ACC112 (cell line): ENCODE measurements around the gene ZNF396.

Experiments used
- H2AFZ ChIP-seq: fragments of 200-600 bp; sonication (generic); one replicate; pipeline ENCODE4 v1.6.0; 2017; ENCODE audit warnings: antibody characterized with exemption, low read length; ENCODE audit not compliant: unreplicated experiment
- H3K27ac ChIP-seq: fragments of 200-600 bp; sonication (generic); 2 replicates; pipeline ENCODE4 v1.5.1; 2014; ENCODE audit warnings: low read depth, mild to moderate bottlenecking, antibody characterized with exemption, low read length, moderate library complexity
- H3K27me3 ChIP-seq: fragments of 200-600 bp; sonication (generic); 2 replicates; pipeline ENCODE4 v1.6.1; 2014; ENCODE audit warnings: mild to moderate bottlenecking, antibody characterized with exemption, low read length, moderate library complexity, mixed read lengths; ENCODE audit not compliant: insufficient read depth
- H3K36me3 ChIP-seq: fragments of 200-600 bp; sonication (generic); 2 replicates; pipeline ENCODE4 v1.6.1; 2016; ENCODE audit warnings: mild to moderate bottlenecking, antibody characterized with exemption, low read length, moderate library complexity, mixed read lengths; ENCODE audit not compliant: insufficient read depth
- H3K4me1 ChIP-seq: fragments of 200-600 bp; sonication (generic); one replicate; pipeline ENCODE4 v1.6.1; 2016; ENCODE audit warnings: low read length, mixed read lengths; ENCODE audit not compliant: insufficient read depth, unreplicated experiment, control insufficient read depth
- H3K4me3 ChIP-seq: fragments of 200-600 bp; sonication (generic); 2 replicates; pipeline ENCODE4 v1.5.1; 2014; ENCODE audit warnings: mild to moderate bottlenecking, low read depth, low read length
- H3K79me2 ChIP-seq: fragments of 200-600 bp; sonication (generic); one replicate; pipeline ENCODE4 v1.6.0; 2016; ENCODE audit warnings: low read length; ENCODE audit not compliant: control insufficient read depth, unreplicated experiment, insufficient read depth

ZNF396 gene

DNA sequence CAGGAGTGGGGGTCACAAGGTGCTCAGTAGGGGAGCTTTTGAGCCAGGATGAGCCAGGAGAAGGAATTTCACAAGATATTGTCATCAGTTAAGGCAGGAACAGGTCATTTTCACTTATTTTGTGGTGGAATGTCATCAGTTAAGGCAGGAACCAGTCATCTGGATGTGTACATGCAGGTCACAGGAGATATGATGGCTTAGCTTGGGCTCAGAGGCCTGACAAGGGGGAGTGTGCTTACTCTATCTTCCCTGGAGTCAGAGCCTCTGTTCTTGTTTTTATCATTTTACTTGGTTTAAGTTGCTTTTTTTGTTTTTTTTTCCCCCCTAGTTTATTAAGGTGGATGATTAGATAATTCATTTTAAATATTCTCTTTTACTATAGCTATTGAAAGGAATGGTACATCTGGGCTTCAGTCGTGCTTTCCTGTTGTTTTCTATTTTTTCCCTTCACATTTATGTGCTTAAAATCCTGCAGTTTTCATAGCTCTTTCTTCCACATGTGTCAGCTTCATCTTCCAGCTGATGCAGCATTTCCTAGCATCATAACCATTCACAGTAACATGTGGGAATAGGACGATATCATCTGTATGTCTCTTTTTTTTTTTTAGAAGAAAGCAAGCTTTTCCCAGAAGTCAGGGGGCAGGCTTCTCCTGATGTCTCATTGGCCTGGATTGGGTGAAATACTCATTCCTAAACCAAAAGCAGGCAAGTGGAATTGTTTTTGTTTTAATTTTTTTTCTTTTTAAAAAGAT, 15.4 kb downstream of the ZNF396 start:
- H3K79me2 ChIP-seq: no peaks in the 10 kb centered on the region
- no peaks in the 10 kb centered on the region for H3K4me1 ChIP-seq
- no peaks in the 10 kb centered on the region for H3K36me3 ChIP-seq
- no peak overlapping the region for H3K4me3 ChIP-seq
- H2AFZ ChIP-seq: no peak overlapping the region
- H3K27ac ChIP-seq: no peak overlapping the region
- no peaks in the 10 kb centered on the region for H3K27me3 ChIP-seq

- no peaks in the 10 kb centered on the region for H3K36me3 ChIP-seq
Measured at GRCh38 chr18:35355140-35355618, 22.0 kb downstream of the ZNF396 start.

GRCh38 chr18:35352778-35353177, 24.4 kb downstream of the ZNF396 start:
- Histone ChIP-seq H3K4me1 (no peaks in the 10 kb centered on the region), H3K36me3 (no peaks in the 10 kb centered on the region), H3K4me3 (no peak overlapping the region), H3K79me2 (no peaks in the 10 kb centered on the region), H2AFZ (no peak overlapping the region), H3K27me3 (no peaks in the 10 kb centered on the region), H3K27ac (no peak overlapping the region)

More at GRCh38 chr18:35355140-35355618, 22.0 kb downstream of the ZNF396 start:
- Histone ChIP-seq H3K4me3 (peak overlapping the region; percentile 46; the same call in 1 of the 2 replicates), H3K27me3 (no peaks in the 10 kb centered on the region), H3K27ac (no peak overlapping the region), H3K4me1 (no peaks in the 10 kb centered on the region), H3K79me2 (no peaks in the 10 kb centered on the region), H2AFZ (peak overlapping the region; percentile 83)

GRCh38 chr18:35352283-35352682, 24.9 kb downstream of the ZNF396 start:
- Histone ChIP-seq H3K4me1 (no peaks in the 10 kb centered on the region), H2AFZ (no peak overlapping the region), H3K27ac (no peak overlapping the region), H3K27me3 (no peaks in the 10 kb centered on the region), H3K79me2 (no peaks in the 10 kb centered on the region), H3K36me3 (no peaks in the 10 kb centered on the region), H3K4me3 (no peak overlapping the region)

- Histone ChIP-seq H3K36me3 (no peaks in the 10 kb centered on the region), H3K4me1 (peaks cover 13% of the 10 kb centered on the region), H2AFZ (no peak overlapping the region), H3K27ac (no peak overlapping the region), H3K79me2 (peaks cover 11% of the 10 kb centered on the region), H3K4me3 (no peak overlapping the region), H3K27me3 (no peaks in the 10 kb centered on the region)
Measured at GRCh38 chr18:35348001-35348400, 29.1 kb downstream of the ZNF396 start.

- peak overlapping the region; percentile 55 for H2AFZ ChIP-seq
- H3K36me3 ChIP-seq: no peaks in the 10 kb centered on the region
- H3K27me3 ChIP-seq: no peaks in the 10 kb centered on the region
- H3K4me1 ChIP-seq: peaks cover 19% of the 10 kb centered on the region
- peaks cover 32% of the 10 kb centered on the region for H3K79me2 ChIP-seq
- no peak overlapping the region for H3K4me3 ChIP-seq
- no peak overlapping the region for H3K27ac ChIP-seq
Measured at GRCh38 chr18:35345950-35346349, 31.2 kb downstream of the ZNF396 start.

DNA sequence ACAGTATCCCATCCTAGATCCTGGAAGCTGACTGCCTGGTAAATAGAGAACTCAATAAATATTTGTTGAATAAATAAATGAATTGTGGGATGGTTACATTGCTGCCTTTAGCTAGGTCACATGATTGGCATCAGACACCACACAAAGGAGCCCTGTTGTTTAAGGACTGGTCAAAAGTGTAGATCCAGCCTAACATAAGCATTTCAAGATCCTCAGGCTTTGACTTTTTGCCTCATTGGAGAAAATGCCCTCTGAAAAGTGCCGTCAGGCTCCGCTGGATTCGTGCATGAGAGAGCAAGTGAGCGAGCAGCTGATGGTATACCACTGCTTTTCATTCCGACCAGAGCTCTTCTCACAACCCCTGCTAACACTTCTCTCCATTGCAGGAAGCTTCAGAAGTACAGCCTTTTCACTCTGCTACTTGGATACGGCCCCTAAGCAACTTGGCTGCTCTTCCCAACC, 31.6 kb downstream of the ZNF396 start:
- Histone ChIP-seq H3K4me3 (no peak overlapping the region), H3K27me3 (no peaks in the 10 kb centered on the region), H2AFZ (peak overlapping the region; percentile 55), H3K79me2 (peaks cover 36% of the 10 kb centered on the region), H3K36me3 (peaks cover under 1% of the 10 kb centered on the region; the same call in 1 of the 2 replicates), H3K27ac (no peak overlapping the region), H3K4me1 (peaks cover 19% of the 10 kb centered on the region)

DNA sequence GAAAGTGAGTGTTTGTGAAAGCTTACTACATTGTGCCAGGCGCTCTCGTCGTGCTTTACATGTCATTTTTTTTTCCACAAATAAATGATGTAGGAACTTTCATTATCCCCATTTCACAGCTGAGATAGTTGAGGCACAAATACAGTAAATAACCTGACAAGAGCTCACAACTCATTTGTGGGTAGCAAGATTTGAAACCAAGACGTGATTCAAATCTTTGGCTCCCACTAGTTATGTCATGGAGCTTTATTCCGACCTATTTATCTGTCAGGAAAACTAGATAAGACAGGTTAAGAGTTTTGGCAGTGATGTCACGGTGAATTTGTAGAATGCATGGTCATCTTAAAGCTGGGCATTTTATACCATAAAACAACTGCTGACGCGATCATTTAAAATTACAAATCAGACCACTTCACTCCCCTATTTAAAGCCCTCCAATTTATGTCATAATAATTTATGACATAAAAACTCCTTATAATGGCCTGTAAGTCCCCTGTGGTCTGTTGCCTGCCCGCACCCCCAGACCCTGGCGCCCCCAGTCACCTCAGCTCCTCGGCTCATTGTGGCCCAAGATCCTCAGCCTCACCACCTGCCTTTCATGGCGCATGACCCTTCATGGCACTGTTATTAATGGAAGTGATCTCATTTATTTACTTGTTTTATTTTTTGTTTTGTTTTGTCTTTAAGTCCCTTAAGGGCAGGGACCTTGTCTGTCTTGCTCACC, 32.2 kb downstream of the ZNF396 start:
- H3K4me3 ChIP-seq: peak overlapping the region; percentile 85
- H3K27ac ChIP-seq: peak overlapping the region; percentile 89
- H3K4me1 ChIP-seq: peaks cover 19% of the 10 kb centered on the region
- H2AFZ ChIP-seq: peak overlapping the region; percentile 98
- H3K36me3 ChIP-seq: peaks cover 6% of the 10 kb centered on the region; the same call in 1 of the 2 replicates
- H3K27me3 ChIP-seq: no peaks in the 10 kb centered on the region
- H3K79me2 ChIP-seq: peaks cover 42% of the 10 kb centered on the region

DNA sequence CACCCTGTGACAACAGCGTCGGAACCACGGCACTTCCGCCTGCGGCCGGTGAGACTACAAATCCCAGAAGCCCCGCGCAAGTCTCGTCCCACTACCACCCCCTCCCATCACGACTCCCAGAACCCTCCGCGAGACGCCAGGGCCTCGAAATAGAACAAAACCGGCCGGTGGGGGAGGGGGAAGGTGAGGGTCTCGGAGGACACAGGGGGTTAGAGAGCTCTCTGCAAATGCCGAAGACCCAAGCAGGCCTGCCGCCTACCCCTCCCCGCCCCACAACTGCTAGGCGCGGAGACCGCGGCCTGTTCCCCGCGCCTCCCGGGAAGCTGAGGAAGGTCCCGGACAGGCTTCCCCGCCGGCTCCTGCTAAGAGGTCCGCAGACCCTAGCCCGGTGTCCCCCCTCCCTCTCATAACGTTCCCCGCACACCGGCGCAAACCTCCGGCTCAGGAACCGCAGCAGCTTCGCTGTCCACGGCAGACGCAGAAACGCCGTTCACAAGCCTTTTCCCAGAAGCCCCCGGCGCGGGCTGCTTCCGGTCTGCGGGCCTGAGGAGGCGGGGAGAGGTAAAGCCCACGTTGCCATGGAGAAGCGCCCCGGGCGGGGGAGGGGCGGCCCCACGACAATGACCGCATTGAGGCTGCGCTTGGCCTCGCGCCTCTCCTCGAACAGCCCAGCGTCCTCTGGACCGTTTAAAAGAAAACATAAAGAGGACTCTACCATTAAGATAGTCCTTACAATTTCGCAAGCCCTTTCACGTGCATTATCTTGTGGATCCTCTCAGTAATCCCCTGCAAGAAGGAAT, 33.0 kb downstream of the ZNF396 start, which contains the start of gene ZNF24:
Gene ZNF24 (minus strand): TSS at position 485 of the 800 bp plus-strand sequence. CDS start 3,770 bp downstream, outside the sequence.
- Histone ChIP-seq H3K79me2 (peaks cover 50% of the 10 kb centered on the region), H2AFZ (peak within 1 kb of the TSS; percentile 98), H3K27ac (peak within 1 kb of the TSS; percentile 89), H3K27me3 (no peaks in the 10 kb centered on the region), H3K36me3 (peaks cover 14% of the 10 kb centered on the region), H3K4me3 (peak within 1 kb of the TSS; percentile 85), H3K4me1 (peaks cover 19% of the 10 kb centered on the region)

DNA sequence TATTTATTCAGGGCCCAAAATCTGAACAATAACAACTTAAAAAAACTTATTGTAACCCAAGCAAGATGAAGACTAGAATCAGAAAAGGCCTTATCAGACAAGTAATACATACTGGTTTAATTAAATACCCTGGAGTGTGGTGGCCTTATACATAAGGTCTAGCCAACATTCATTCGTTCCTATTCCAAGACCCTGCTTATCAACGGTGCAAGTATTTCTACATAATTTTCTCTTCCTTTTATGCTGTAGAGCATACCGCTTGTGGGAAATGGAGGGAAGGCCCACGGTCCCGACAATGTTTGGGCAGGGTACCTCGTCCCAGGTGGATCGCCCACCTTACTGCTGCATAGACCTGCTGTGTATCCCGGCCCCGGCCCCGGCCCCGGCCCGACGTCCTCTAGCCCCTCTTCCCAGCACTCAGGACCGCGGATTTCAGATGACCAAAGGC, 33.6 kb downstream of the ZNF396 start:
- H3K4me3 ChIP-seq: peak overlapping the region; percentile 85
- H3K4me1 ChIP-seq: peaks cover 19% of the 10 kb centered on the region
- H3K27me3 ChIP-seq: no peaks in the 10 kb centered on the region
- H3K27ac ChIP-seq: peak overlapping the region; percentile 89; the same call in 1 of the 2 replicates
- H2AFZ ChIP-seq: no peak overlapping the region
- H3K79me2 ChIP-seq: peaks cover 53% of the 10 kb centered on the region
- H3K36me3 ChIP-seq: peaks cover 20% of the 10 kb centered on the region
